Stimulated activated CD8-positive, alpha-beta memory T cell treated with anti-CD3 and anti-CD28 coated beads, Interleukin-4, amount 100 ng/mL, for 24 hours (primary cell): ENCODE measurements around the gene JAKMIP1.

Experiments
- DNase-seq: peaks from one replicate; pipeline ENCODE4 v3.0.0-alpha.2; 2020; ENCODE audit warnings: low read depth

JAKMIP1 gene

DNA sequence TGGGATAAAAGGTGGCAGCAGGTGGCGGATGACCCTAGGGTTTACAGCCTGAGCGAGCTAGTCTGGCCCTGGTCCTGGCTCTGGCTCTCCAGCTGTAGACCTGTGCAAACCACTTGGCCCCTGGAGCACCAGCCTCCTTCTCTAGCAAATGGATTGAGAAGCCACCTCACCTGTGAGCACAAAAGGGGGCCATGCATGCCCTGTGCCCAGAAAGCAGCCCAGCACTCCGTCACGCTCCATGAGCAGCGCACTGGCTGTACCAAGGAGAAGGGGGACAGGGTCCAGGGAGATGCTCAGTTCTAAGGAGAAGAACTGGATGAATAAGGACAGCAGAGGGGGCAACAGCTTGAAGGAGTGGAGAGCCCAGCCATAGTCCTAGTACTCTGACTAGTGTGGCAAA, 135.2 kb downstream of the JAKMIP1 start:
- no peak for DNase-seq

DNA sequence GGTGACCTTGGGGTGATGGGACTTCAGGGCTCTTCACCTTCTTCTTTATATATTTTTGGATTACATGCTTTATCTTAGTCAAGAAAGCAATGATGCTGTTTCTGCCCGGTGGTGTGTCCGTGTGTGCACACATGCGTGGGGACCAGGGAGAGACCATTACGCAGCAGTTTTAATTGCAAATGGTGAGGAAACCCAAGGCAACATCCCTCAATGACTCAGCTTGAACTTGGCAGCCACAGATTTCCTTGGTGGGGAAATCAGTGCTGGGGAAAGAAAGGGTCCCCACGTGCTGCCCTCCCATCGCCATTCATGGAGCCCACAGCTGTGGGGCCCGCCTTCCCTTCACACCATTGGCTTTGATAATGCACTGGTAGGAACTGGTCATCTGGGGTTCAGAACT, 136.0 kb downstream of the JAKMIP1 start:
- no peak for DNase-seq

DNA sequence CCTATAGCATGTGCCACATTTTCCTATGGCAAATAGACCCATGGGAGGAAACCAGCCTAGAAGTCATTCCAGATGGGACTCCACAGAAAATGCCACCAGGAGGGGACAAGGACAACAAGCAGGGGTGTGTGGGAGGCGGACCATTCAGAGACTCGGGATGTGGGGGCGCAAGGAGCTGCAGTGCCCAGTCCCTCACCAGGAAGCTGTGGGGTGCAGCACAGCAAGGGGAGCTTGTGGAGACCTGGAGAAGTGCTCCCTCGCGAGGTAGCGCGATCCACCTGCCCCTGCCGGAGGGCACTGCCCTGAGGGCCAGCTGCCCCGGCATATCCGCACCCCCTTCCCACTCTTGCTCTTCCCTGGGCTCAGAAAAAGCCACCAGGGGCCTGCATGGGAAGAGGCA, 136.7 kb downstream of the JAKMIP1 start:
- no peak for DNase-seq

DNA sequence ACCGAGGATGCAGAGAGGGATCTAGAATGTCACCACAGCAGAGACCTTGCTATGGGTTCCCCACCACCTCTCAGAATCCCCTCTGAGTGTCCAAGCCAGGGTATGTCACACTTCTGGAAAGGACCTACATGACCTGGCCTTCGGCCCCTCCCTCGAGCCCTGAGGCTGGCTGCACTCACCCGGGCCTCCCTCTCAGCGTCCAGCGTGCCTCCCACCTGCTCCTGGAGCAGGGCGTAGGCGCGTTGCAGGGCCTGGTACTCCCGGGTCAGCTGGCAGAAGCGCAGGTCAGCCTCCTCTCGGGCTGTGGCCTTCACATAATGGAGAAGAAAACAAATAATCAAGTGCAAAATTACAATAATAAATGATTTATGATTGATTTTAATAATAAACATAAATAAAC, 138.2 kb downstream of the JAKMIP1 start:
- no peak for DNase-seq

DNA sequence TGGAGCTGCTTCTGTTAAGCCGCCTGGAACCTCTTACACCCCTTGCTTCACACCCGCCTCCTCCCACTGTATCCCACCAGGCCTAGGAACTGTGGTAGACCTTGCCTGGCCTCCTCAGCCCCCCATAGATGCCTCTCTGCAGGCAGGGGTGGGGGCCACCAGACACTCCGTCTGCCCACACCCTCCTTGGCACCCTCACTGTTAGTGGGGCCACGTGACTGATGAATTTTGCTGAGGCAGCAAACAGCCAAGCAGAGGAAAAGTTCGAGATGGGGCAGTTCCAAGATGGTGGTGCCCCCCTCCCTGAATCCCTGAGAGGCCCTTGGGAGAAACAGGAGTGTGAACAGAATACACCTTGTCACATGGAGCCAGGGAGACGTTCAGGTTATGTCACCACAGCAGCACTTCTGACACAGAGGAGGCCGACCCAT, 141.0 kb downstream of the JAKMIP1 start:
- no peak for DNase-seq

DNA sequence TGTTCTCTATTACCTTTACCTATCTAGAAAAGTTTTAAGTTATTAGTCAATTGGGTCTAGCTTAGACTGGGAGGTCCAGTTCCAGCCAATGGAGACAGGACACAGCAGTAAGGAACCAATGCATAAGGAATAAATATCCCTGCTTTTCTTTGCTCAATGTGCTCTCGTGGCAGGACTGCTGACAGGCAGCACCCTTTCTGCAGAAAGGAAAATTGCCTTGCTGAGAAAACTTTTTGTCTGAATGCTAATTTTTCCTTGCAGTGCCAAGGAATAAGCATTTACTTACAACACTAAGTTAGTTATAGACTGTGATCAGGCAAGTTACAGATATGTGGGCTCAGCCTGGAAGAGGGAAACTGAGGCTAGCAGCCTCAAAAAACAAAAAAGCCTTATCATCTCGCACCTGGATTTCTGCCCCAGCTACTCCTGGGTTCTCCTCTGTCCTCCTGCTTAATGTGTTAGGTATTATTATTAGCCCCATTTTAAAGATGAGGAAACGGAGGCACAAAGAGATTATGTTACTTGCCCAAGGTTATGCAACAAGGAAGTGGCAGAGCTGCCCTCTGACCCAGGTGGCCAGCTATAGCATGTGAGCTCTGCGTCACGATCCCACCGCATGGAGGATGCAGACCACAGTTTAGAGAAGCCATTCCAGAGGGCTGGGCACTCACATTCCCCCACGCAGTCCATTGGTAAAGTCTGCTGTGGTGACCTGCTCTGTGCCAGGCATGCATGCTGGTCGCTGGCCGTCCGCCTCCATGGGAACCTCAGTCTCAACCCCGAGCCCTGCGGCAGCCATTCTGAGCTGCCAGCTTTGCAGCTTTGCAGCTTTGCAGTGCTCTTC, 141.6 kb downstream of the JAKMIP1 start:
- DNase-seq, result no peak

DNA sequence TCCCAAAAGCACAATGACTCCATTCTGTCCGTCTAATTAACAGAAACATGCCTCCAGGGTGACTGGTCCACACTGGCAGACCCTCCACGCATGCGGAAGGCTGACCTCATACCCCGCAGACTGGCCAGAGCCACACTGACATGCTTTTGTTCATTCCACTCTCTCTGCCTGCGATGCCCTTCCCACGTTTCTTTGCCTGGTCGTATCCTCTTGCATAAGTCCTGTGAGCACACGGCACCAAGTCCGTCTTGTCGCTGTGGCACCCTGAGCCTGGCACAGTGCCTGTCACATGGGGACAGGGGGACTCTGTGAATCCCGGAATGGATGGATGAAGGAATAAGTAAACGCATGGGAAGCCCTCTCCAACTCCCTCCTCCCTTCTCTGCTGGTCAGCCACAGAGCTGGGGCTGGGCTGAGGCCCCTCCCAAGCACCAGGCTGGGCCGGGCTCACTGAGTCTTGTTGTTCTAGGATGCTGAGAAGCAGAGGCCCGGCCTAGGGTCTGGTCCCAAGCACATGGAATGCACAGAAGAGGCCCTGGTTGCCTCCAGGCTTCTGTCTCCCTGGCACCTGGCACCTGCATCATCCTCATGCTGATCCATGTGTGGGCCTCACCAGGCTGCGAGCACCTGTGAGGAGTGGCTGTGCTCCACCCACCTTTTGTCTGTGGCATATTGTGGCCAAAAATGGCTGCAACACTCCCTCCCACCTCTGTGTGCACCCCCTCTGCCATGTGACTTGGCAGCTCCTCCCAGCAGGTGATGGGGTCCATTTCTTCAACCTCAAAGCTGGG, 143.2 kb downstream of the JAKMIP1 start:
- DNase-seq, result no peak

DNA sequence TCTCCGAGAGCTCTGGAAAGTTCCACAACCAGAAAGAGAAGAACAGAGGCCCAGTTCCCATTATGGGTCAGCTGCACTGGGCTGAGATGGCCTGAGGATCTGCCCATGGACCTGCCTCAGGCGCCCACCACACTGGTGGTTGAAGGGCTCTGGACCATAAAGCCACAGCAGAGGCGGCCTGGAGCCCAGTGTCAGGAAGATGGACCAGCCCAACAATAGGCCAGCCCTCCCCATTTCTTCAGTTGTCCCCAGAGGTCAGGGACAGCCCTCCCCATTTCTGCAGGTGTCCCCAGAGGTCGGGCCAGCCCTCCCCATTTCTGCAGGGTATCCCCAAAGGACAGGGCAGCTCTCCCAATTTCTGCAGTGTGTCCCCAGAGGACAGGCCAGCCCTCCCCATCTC, 144.9 kb downstream of the JAKMIP1 start:
- no peak for DNase-seq

DNA sequence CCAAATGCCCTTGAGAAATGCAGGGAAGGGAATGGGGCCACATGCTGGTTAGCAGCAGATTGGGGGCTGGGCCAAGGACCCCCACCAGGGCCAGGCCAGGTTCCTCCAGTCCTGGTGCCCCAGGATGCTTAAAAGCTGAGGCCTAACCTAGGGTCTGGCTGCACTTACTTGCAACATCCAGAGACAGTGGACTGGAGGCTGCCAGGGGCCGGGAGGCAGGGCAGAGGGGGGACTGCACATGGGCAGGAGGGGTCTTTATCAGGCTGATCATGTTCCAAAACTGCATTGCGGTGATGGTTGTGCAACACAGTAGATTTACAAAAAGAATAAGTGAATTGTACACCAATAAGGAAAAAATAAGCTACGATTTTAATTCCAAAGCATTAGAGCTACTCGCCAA, 145.3 kb downstream of the JAKMIP1 start:
- no peak for DNase-seq

DNA sequence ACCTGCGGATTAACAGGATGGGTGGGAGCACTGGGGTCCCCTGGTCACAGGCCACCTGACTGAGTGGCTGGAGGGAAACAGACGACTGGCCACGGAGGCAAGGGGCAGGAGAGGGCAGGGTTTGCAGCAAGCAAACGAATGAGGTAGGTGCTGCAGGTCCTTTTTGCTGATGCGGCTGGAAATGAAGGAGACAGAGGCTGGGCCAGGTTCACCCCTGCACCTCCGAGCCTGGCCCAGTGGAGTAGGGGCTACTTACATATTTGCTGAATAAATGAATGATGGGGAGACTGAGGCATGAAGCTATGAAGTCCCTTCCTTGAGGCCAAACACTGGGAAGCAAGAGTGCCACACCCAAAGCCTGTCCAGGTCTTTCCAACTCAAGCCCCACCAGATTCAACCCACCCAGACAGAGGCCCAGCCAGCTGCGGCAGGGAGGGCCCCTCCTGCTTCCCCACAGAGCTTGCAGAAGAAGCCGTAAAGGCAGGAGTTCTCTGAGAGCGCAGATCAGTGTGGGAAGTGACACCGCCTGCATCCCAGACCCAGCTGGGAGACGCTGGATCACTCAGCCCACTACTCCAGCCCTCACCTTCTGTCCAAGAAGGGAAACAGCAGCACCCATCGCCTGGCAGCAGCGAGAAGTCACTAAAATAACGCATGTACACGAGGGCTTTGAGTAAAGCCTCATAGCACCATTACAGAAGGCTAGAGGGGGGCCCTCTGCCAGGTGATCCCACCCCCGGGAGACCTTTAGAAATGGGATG, 146.0 kb downstream of the JAKMIP1 start:
- no peak for DNase-seq

DNA sequence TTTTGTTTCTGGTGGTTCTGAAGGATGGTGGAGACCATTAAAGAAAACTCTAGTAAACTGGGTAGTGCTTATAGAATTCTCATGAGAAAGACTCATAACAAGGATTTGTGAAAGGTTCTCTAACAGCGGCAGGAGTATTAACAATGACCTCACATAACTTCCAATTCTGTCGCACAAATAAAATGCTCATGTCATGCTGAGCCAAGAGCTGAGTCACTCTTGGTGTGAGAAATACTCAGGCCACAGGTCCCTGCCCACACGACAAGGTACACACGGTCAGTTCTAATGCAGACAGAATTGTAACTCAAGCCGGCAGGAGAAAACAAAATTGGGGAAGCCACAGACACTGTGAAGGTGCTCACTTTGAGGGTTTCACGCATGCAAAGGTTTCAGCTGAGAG, 147.7 kb downstream of the JAKMIP1 start:
- no peak for DNase-seq

DNA sequence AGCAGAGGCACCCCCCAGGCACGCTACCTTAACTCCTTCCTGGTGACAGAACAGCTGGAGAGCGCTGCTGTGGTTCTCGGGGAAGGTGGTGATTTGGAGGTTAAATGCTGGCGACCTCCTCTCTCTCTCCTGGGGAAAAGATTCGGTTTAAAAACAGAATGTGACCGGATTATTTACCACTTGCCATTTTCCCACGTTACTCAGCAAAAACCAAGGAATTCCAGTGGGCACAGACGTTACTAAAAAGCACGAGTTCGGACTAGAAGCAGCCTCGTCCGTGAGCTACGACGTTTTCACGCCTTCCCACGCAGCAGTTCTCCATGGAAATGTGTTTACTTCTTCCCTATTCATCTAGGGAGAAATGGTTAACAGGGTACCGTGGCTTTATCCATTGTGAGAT, 149.8 kb downstream of the JAKMIP1 start:
- no peak for DNase-seq

DNA sequence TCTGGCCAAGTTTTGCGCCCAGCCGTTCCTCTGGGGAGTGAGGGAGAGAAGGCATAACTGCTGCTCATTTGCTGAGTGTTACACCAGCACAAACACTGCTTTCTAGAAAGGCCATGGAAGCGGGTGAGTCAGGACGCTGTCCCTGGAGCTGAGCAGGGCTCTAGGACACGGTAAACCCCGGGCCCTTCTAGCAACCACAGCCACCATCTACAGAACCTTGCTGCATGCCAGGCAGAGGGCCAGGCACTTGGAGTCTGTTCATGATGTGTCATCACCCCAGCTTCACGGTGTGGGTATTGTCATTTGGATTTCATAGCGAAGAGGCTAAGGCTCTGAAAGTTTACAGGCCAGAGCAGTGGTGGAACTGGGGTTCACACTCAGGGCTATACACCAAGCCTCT, 150.4 kb downstream of the JAKMIP1 start:
- no peak for DNase-seq

DNA sequence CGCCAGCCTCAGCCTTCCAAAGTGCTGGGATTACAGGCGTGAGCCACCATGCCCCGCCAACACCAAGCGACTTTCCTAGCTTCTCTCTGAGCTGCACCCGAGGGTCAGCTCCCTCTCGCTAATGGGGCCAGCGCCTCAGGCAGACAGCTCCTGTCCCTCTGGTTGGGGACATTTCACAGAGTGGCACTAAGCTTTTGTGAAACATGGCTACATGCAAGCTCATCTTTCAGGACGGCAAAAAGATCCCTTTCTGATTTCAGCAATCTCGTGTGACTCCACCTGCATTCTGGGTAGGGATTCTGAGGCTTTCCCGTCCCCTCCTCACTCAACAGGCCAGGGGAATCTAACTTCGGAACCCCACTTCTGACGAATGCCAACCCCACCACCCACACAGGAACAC, 151.1 kb downstream of the JAKMIP1 start:
- DNase-seq, result no peak

DNA sequence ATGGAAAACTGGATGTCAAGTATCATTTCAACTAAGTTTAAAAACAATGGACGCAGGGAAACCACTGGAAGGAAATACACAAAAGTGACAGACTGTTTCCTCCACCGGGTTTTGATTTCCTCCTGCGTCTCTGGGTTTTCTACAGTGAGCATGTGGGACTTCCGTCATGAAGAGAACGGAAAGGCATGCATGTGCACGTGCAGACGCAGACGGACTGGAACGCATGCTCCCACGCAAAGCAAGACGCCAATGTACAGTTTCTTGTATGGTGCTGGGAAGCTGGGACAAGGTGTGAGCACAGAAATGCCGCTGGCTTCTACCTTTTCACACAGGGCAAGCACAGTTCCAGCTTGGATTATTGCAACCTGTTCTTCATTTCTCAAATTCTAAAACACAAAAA, 151.8 kb downstream of the JAKMIP1 start:
- no peak for DNase-seq

DNA sequence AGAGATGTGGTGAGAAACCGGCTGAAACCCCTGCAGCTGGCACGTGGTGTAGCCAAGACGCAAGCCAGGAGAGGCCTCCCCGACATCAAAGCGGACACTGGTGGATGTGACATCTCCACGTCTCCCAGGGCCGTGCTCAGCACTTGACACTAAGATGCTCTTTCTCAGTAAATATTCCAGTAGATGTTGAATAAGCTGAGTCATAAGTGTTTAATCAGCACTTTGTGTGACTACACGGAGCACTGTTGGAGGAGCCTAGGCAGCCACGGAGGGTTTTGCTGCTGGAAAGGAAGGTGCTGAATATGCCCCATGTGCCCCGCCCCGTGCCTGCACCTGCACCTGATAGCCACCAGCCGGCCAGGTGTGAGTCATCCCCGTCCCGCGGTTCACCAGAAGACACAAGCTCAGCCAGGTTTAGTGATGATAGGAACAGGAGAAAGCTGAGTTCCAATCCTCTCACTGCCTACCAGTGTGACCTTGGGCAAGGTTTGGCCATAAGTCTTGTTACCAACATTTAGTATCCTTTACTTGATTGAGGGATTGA, 153.1 kb downstream of the JAKMIP1 start:
- DNase-seq, result no peak

DNA sequence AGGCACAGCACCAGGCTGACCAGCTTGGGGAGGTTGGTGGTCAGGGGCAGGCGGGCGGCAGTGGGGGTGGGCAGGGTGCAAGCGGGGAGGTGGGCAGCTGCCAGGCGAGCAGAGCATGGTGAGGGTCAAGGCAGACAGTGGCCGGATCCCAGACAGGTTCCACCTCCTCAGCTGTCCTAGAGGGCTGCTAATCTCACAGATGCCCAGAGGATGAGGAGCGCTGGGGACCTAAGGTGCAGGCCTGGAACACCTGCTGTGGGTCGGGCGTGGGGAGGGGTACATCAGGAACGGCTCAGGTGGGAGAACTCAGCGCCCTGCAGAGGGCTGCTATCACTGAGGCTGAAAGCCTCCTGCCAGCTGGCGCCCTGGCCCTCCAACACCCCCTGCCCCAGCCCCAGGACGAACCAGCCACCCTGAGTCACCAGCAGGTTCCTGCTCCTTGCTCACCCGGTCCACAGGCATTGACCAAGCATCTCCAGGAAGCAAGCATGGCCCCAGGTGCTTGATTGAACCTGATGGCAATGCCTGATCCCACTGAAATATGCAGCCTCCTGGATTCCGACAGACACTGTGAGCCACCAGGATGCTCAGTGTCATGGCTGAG, 153.7 kb downstream of the JAKMIP1 start:
- no peak for DNase-seq

DNA sequence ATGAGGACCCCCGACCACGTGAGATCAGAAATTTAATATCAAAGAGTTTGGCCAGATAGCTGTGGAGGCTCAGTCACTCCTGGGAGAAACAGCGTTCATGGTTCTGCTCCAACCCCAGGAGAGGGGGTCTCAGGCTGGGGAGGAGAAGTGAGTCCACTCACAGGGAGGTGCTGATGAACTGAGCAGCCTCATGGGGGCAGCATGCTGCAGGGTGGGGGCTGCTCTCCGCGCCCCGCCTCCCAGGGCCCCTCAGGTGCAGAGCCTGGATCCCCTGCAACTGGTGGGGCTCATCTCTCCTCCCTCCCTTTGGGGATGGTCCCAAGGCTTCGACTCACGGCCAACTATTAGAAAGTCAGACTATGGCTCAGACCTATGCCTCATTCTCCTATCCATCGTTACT, 155.5 kb downstream of the JAKMIP1 start:
- DNase-seq, result no peak

DNA sequence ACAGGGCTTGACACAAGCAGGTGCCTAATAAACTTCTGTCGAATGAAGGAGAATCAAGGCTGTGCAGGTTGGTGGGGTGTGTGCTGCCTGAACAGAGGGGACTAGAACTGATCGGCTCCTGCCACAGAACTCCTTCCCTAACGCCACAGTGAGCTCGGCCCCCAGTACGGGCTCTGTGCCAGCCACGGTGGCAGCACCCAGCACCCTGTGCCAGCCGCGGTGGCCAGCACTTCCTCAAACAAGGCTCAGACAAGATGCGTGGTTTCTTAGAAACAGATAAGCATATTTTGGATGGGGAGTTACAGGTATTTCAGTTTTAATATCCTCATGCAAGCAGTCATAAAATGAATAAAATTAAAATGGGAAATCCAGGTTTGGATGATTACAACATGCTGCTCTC, 156.1 kb downstream of the JAKMIP1 start:
- DNase-seq, result no peak

DNA sequence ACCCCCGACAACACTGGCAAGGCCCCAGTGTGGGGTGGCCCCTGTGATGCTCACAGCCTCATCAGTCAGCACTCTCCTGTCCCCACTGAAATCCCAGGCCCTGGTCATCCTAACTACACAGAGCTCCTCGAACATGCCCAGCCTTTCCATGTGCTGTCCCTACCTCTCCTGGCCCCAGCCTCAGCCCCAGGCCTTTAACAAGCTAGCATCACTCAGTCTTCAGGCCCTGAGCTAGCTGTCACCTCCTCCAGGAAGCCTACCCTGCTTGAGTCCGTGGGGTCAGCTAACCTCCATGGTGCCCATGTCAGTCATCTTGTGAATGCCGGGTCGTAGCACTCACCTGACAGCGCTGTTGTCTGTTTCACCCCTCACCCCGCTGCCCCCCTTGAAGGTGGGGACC, 156.5 kb downstream of the JAKMIP1 start:
- DNase-seq, result no peak

DNA sequence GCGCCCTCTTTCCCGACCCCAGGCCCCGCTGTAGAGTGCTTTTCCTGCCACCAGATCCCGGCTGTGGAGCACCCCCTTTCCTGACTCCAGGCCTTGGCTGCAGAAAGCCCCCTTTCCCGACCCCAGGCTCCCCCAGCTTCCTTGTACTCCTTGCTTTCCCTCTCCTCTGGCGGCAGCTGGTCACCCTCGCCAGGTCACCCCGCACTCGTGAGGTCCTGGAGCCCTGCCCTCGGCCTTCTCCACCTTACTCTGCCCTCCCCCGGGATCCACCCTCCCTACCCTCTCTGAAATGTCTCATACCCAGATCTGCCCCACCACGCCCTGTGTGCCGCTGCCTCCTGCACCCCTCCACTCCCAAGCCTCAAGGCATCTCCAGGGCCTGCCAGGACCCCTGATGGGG, 157.2 kb downstream of the JAKMIP1 start:
- no peak for DNase-seq
